Neural crest cell (in vitro differentiated cells): Measurements from ENCODE around the gene ZNF43. TPM values are rescaled to one million over a fixed set of nuclear protein-coding genes. Genes with fewer than 3 reads are reported as not detected.
"Not testable (repeated sequence)": the region's sequence is repeated elsewhere in the genome, so short reads cannot be mapped to it uniquely, and the experiment has no call there.

Source experiments
- DNase-seq: peaks from one replicate; pipeline ENCODE4 v3.0.0; 2021; ENCODE audit warnings: low read depth, mixed read lengths, low spot score
- H3K27ac Mint-ChIP-seq: one replicate; pipeline ENCODE4 v1.8.0; 2021; ENCODE audit warnings: mild to moderate bottlenecking, mixed read lengths; ENCODE audit not compliant: unreplicated experiment
- H3K27me3 Mint-ChIP-seq: 2 replicates; pipeline ENCODE4 v1.8.0; 2021; ENCODE audit warnings: low read depth, mild to moderate bottlenecking, mixed read lengths
- H3K36me3 Mint-ChIP-seq: 2 replicates; pipeline ENCODE4 v1.8.0; 2021; ENCODE audit warnings: low read depth, mild to moderate bottlenecking, mixed read lengths
- H3K4me1 Mint-ChIP-seq: 2 replicates; pipeline ENCODE4 v1.8.0; 2021; ENCODE audit warnings: mixed read lengths
- H3K4me3 Mint-ChIP-seq: one replicate; pipeline ENCODE4 v1.8.0; 2021; ENCODE audit warnings: mild to moderate bottlenecking, mixed read lengths
- H3K9me3 Mint-ChIP-seq: 2 replicates; pipeline ENCODE4 v1.8.0; 2021; ENCODE audit warnings: mixed read lengths
- total RNA-seq: library from RNA; stranded (reverse); gene quantifications from 2 replicates; pipeline ENCODE4 v1.2.1, GENCODE V29; 2021
- TF ChIP-seq, protein P1 (sequence below): fragments of 200-600 bp; sonication (generic); conservative IDR thresholded peaks from 2 replicates; pipeline ENCODE4 v1.5.0; 2021; ENCODE audit warnings: antibody characterized with exemption, mild to moderate bottlenecking

Gene ZNF43
- total RNA-seq, 1 donor from 2014 or later = 80.3 TPM

DNA sequence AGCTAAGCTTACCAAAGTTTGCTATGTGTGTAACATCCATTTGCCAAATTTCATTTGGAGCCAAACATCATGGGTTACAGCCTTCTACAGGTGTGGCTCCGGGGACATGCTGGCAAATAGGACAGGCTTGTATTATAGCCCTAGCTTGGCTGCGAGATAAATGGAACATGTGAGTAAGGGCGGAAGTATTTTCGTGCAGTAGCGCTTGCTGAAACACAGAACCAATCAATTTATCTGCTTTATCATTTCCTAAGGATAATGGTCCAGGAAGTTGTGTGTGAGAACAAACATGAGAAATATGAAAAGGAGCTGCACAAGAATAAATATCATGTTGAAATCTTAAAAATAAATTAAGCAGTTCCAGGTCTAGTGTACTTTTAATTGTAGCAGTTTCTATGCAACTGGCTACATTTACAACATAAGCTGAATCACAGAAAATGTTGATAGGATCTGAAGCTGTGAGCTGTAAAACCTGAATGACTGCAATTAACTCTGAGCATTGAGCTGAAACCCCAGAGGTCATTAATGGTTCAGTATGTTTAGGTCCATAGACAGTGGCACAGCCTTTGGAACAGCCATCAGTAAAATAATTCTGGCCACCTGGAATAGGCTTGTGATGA lies 46.4 kb downstream of the ZNF43 start:
- Mint-ChIP-seq H3K27ac (no peak overlapping the region), H3K4me3 (no peak overlapping the region), H3K9me3 (peaks cover 22% of the 10 kb centered on the region), H3K36me3 (peaks cover 3% of the 10 kb centered on the region), H3K4me1 (no peaks in the 10 kb centered on the region), H3K27me3 (no peaks in the 10 kb centered on the region)
- DNase-seq = no peak
- TF ChIP-seq, protein P1, sequence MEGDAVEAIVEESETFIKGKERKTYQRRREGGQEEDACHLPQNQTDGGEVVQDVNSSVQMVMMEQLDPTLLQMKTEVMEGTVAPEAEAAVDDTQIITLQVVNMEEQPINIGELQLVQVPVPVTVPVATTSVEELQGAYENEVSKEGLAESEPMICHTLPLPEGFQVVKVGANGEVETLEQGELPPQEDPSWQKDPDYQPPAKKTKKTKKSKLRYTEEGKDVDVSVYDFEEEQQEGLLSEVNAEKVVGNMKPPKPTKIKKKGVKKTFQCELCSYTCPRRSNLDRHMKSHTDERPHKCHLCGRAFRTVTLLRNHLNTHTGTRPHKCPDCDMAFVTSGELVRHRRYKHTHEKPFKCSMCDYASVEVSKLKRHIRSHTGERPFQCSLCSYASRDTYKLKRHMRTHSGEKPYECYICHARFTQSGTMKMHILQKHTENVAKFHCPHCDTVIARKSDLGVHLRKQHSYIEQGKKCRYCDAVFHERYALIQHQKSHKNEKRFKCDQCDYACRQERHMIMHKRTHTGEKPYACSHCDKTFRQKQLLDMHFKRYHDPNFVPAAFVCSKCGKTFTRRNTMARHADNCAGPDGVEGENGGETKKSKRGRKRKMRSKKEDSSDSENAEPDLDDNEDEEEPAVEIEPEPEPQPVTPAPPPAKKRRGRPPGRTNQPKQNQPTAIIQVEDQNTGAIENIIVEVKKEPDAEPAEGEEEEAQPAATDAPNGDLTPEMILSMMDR = no peak

DNA sequence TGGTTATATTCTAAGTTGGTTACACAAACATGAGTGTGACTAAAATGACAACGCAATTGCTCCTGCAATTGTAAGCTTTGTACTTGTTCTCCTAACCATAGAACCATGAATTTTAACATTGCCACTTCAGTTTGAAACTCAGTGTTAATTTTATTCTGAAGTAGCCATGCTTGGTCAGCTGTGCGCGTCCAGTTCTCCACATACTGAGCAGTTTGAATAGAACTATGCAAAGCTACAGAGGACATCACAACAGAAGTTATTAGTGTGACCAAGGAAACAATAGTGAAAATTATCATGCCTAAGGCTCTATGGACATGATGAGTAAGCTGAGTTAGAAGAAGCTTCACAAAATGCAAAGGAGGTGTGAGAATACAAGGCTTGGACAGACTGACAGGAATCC lies 49.0 kb downstream of the ZNF43 start:
- Mint-ChIP-seq H3K36me3 (peaks cover 3% of the 10 kb centered on the region), H3K4me3 (no peak overlapping the region), H3K27ac (no peak overlapping the region), H3K9me3 (peaks cover 19% of the 10 kb centered on the region), H3K27me3 (peaks cover 3% of the 10 kb centered on the region), H3K4me1 (no peaks in the 10 kb centered on the region)
- DNase-seq = no peak
- TF ChIP-seq, protein P1 = no peak

DNA sequence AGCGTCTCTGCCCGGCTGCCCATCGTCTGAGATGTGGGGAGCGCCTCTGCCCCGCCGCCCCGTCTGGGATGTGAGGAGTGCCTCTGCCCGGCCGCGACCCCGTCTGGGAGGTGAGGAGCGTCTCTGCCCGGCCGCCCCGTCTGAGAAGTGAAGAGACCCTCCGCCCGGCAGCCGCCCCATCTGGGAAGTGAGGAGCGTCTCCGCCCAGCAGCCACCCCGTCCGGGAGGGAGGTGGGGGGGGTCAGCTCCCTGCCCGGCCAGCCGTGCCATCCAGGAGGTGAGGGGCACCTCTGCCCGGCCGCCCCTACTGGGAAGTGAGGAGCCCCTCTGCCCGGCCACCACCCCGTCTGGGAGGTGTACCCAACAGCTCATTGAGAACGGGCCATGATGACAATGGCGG lies 60.2 kb downstream of the ZNF43 start:
- H3K4me1 Mint-ChIP-seq, H3K27me3 Mint-ChIP-seq, DNase-seq, H3K27ac Mint-ChIP-seq, H3K4me3 Mint-ChIP-seq, H3K9me3 Mint-ChIP-seq, H3K36me3 Mint-ChIP-seq: not testable (repeated sequence)

DNA sequence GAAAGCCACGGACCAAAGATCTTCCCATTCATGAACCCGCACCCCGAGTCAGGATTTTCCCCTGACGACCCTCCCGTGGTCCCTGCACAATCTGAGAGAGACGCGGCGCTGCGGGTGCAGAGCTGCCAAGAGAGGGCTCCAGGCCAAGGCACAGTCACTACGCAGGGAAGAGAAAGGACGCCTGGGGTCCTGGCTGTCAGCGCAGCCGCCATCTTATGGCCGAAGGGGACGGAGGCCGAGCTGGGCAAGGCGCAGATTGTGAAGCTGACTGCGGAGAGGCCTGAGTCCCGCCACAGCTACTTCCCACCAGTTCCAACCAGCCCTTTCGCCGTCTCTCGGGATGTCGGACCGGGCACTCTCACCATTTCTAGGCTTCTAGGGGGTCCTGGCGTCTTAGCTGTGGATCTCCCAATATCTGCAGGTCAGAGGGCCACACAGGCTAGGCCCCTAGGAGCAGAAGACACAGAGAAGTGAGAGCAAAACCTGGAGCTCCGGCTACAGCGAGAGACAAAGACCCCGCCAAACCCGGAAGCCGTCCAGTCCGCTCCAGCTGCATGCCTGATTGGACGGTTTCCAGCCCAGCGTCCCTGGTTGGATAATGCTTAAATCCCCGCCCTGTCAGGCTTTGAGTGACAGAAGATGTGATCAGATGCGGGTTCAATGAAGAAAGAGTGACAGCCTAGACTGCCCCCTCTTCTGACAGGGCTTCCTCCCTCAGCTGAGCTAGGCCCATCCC lies 68.7 kb downstream of the ZNF43 start, which contains the start of gene ZNF100:
TSS of gene ZNF100 (minus strand) at position 515 of the 736 bp plus-strand sequence. CDS start at position 365, 150 bp downstream.
- peaks cover 4% of the 10 kb centered on the region for H3K9me3 Mint-ChIP-seq
- TF ChIP-seq, protein P1 = no peak

DNA sequence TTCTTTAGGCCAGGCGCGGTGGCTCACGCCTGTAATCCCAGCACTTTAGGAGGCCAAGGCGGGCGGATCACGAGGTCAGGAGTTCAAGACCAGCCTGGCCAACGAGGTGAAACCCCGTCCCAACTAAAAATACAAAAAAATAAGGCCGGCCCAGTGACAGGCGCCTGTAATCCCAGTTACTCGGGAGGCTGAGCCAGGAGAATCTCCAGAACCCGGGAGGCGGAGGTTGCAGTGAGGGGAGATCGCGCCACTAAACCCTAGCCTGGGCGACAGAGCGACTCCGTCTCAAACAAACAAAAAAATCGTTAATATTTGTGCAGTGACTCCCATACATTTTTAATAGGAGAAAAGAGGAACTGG lies 69.3 kb downstream of the ZNF43 start:
- not testable (repeated sequence) for H3K27me3 Mint-ChIP-seq, H3K9me3 Mint-ChIP-seq, DNase-seq
- Mint-ChIP-seq H3K4me1 (peaks cover 24% of the 10 kb centered on the region), H3K4me3 (peak overlapping the region; percentile 99), H3K27ac (peak overlapping the region; percentile 100), H3K36me3 (peaks cover 38% of the 10 kb centered on the region)

More for the DNA sequence above, 68.7 kb downstream of the ZNF43 start, which contains the start of gene ZNF100:
- DNase-seq = peak; percentile 74
- Mint-ChIP-seq H3K36me3 (peaks cover 33% of the 10 kb centered on the region), H3K4me1 (peaks cover 24% of the 10 kb centered on the region), H3K4me3 (peak within 1 kb of the TSS; percentile 99), H3K27ac (peak within 1 kb of the TSS; percentile 100), H3K27me3 (no peaks in the 10 kb centered on the region)

DNA sequence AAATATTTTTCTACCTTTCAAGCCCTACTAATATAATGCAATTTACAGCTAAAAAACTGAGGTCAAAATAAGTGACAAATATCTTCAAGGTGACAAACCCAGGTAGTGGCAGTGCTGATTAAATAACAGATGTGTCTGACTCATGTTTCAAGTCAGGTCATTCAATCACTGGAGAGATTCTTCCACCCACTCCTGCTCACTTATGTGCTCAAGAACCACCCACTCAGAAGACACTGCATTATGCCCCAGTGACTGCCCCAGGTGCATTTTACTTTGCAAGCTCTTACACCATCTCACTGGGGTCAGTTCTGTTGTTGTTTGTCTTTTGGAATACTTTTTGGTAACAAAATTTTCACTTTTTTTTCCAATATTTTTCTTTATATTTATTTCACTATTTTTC lies 70.8 kb downstream of the ZNF43 start:
- DNase-seq = no peak
- no peaks in the 10 kb centered on the region for H3K27me3 Mint-ChIP-seq
- H3K9me3 Mint-ChIP-seq = peaks cover 7% of the 10 kb centered on the region
- TF ChIP-seq, protein P1 = no peak
- peak overlapping the region; percentile 60 for H3K4me3 Mint-ChIP-seq
- H3K36me3 Mint-ChIP-seq = peaks cover 51% of the 10 kb centered on the region
- peaks cover 24% of the 10 kb centered on the region for H3K4me1 Mint-ChIP-seq
- H3K27ac Mint-ChIP-seq = no peak overlapping the region

DNA sequence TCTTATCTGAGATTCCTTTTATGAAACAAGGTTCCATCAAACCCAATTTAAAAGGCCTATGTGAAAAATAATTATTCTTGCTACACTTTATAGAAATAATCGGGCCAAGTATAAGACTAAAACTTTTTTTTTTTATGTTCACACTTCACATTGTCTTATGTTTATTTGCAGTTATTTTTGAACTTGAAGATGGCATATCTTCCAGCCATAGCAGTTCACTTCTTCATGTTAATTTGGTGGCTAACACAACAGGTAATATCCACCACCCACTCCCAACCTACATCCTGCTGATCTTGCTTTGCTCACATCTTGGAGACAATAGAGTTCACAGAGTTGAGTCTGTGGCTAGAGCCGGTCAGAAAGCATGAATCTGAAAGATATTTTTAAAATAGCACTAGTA lies 74.4 kb downstream of the ZNF43 start:
- peaks cover 15% of the 10 kb centered on the region for H3K9me3 Mint-ChIP-seq
- not testable (repeated sequence) for H3K27me3 Mint-ChIP-seq, DNase-seq, H3K27ac Mint-ChIP-seq
- H3K4me3 Mint-ChIP-seq = peak overlapping the region; percentile 52
- peaks cover 17% of the 10 kb centered on the region for H3K4me1 Mint-ChIP-seq
- H3K36me3 Mint-ChIP-seq = peaks cover 78% of the 10 kb centered on the region
